ENCODE data around the gene WDR90. TPM values are rescaled to one million over a fixed set of nuclear protein-coding genes. Genes with fewer than 3 reads are reported as not detected.

WDR90 gene
- total and polyA plus RNA-seq, 10 of the 15 experiments (the other 5 are each of a cell fraction or from before 2014, with no cell fraction given) = 2.0 to 65.0 (median 16.7) TPM

- Histone ChIP-seq H4K20me1 (ENCODE audit: control insufficient read depth, insufficient read depth) (no peaks in the 10 kb centered on the region), H3K4me1 (ENCODE audit: control insufficient read depth, insufficient read depth, low read length) (peaks cover 3% of the 10 kb centered on the region), H3K79me2 (ENCODE audit: control insufficient read depth, insufficient read depth, low read length) (peaks cover 44% of the 10 kb centered on the region), H3K27ac (ENCODE audit: control insufficient read depth, insufficient read depth) (no peak overlapping the region), H3K4me3 (no peak overlapping the region), H3K9ac (ENCODE audit: control insufficient read depth, insufficient read depth, low read length) (no peak overlapping the region), H3K9me3 (replicated peaks; ENCODE audit: control insufficient read depth, insufficient read depth, low read length) (no peaks in the 10 kb centered on the region), H3K4me2 (ENCODE audit: control insufficient read depth, insufficient read depth) (no peak overlapping the region), H3K36me3 (ENCODE audit: control insufficient read depth in 2 of 2, insufficient read depth in 2 of 2, low read length in 1 of 2) (no peaks in the 10 kb centered on the region; a peak in 2 of 4 replicates), H2AFZ (ENCODE audit: control insufficient read depth, low read depth, low read length) (no peak overlapping the region), H3K27me3 (replicated peaks in 1 of 2; ENCODE audit: control insufficient read depth in 2 of 2, insufficient read depth in 2 of 2, low read length in 1 of 2) (no peaks in the 10 kb centered on the region)
- no peak for ATAC-seq
- intact Hi-C loops (cut with micrococcal nuclease; ENCODE audit: unreplicated experiment) = no loop called here
- no peak for DNase-seq (ENCODE audit: low read depth, low spot score)
- POLR2A ChIA-PET = no interaction called here
- no peak for FAIRE-seq
- no TSS peak for BruUV-seq (replicated peaks)
- SMC1A ChIA-PET (ENCODE audit: uncharacterized antibody, unreplicated experiment) = no interaction called here
- in situ Hi-C loops (cut with MboI) = no loop called here
- WGBS (ENCODE audit: insufficient coverage, insufficient replicate concordance, low lambda C conversion rate, missing lambda C conversion rate) = 91% methylated on average over 11 of the region's 12 CpGs
- RAD21 ChIA-PET (ENCODE audit: unreplicated experiment) = no interaction called here
- CTCF ChIA-PET = no interaction called here
- TF ChIP-seq MEF2B (IDR thresholded peaks at IDR 0.05; ENCODE audit: partially characterized antibody, poor library complexity, severe bottlenecking) = no peak
- no peak for TF ChIP-seq HDAC6 (IDR thresholded peaks at IDR 0.05; ENCODE audit: unreplicated experiment)
- no peak for TF ChIP-seq SUPT20H (IDR thresholded peaks at IDR 0.05; ENCODE audit: borderline replicate concordance, control insufficient read depth, low read depth, low read length)
- TF ChIP-seq, protein P1, sequence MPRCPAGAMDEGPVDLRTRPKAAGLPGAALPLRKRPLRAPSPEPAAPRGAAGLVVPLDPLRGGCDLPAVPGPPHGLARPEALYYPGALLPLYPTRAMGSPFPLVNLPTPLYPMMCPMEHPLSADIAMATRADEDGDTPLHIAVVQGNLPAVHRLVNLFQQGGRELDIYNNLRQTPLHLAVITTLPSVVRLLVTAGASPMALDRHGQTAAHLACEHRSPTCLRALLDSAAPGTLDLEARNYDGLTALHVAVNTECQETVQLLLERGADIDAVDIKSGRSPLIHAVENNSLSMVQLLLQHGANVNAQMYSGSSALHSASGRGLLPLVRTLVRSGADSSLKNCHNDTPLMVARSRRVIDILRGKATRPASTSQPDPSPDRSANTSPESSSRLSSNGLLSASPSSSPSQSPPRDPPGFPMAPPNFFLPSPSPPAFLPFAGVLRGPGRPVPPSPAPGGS (IDR thresholded peaks at IDR 0.05; ENCODE audit: borderline replicate concordance, insufficient read depth, low read depth, low read length, poor library complexity, severe bottlenecking) = no peak
- TF ChIP-seq, protein P2, sequence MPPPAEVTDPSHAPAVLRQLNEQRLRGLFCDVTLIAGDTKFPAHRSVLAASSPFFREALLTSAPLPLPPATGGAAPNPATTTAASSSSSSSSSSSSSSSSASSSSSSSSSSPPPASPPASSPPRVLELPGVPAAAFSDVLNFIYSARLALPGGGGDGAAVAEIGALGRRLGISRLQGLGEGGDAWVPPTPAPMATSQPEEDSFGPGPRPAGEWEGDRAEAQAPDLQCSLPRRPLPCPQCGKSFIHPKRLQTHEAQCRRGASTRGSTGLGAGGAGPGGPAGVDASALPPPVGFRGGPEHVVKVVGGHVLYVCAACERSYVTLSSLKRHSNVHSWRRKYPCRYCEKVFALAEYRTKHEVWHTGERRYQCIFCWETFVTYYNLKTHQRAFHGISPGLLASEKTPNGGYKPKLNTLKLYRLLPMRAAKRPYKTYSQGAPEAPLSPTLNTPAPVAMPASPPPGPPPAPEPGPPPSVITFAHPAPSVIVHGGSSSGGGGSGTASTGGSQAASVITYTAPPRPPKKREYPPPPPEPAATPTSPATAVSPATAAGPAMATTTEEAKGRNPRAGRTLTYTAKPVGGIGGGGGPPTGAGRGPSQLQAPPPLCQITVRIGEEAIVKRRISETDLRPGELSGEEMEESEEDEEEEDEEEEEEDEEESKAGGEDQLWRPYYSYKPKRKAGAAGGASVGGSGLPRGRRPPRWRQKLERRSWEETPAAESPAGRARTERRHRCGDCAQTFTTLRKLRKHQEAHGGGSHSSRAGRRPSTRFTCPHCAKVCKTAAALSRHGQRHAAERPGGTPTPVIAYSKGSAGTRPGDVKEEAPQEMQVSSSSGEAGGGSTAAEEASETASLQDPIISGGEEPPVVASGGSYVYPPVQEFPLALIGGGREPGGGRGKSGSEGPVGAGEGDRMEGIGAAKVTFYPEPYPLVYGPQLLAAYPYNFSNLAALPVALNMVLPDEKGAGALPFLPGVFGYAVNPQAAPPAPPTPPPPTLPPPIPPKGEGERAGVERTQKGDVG (CRISPR knock-in tag; IDR thresholded peaks at IDR 0.05) = no peak
- no peak for TF ChIP-seq RFX5 (IDR thresholded peaks at IDR 0.05; ENCODE audit: low read depth, low read length)
- TF ChIP-seq ESRRA (IDR thresholded peaks at IDR 0.05; ENCODE audit: low read length) = no peak
- no peak for TF ChIP-seq RAD21 (IDR thresholded peaks at IDR 0.05; ENCODE audit: insufficient read depth, low read depth, low read length)
- no peak for TF ChIP-seq NR2C1 (IDR thresholded peaks at IDR 0.05)
- TF ChIP-seq, protein P3, sequence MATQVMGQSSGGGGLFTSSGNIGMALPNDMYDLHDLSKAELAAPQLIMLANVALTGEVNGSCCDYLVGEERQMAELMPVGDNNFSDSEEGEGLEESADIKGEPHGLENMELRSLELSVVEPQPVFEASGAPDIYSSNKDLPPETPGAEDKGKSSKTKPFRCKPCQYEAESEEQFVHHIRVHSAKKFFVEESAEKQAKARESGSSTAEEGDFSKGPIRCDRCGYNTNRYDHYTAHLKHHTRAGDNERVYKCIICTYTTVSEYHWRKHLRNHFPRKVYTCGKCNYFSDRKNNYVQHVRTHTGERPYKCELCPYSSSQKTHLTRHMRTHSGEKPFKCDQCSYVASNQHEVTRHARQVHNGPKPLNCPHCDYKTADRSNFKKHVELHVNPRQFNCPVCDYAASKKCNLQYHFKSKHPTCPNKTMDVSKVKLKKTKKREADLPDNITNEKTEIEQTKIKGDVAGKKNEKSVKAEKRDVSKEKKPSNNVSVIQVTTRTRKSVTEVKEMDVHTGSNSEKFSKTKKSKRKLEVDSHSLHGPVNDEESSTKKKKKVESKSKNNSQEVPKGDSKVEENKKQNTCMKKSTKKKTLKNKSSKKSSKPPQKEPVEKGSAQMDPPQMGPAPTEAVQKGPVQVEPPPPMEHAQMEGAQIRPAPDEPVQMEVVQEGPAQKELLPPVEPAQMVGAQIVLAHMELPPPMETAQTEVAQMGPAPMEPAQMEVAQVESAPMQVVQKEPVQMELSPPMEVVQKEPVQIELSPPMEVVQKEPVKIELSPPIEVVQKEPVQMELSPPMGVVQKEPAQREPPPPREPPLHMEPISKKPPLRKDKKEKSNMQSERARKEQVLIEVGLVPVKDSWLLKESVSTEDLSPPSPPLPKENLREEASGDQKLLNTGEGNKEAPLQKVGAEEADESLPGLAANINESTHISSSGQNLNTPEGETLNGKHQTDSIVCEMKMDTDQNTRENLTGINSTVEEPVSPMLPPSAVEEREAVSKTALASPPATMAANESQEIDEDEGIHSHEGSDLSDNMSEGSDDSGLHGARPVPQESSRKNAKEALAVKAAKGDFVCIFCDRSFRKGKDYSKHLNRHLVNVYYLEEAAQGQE (IDR thresholded peaks at IDR 0.05; ENCODE audit: low read depth, low read length) = no peak
- no peak for TF ChIP-seq EP300 (IDR thresholded peaks at IDR 0.05; ENCODE audit: borderline replicate concordance in 1 of 2, control insufficient read depth in 1 of 2, low read depth in 2 of 2, low read length in 2 of 2)
Observed at GRCh38 chr16:644556-644955, 4.6 kb upstream of the WDR90 start.
